ENCODE measurements around the gene PEX3. TPM values are rescaled to one million over a fixed set of nuclear protein-coding genes. Genes with fewer than 3 reads are reported as not detected.

The PEX3 gene
- total and polyA plus RNA-seq, 2 of the 4 experiments (the other 2 are of a cell fraction) = 13.3 to 13.7 TPM

- Histone ChIP-seq H3K36me3 (ENCODE audit: control insufficient read depth, insufficient read depth, low read length) (peaks cover 3% of the 10 kb centered on the region), H2BK20ac (ENCODE audit: low read depth, low read length) (no peak overlapping the region), H2AK9ac (replicated peaks; ENCODE audit: low read depth, low read length, poor library complexity) (no peak overlapping the region), H4K8ac (ENCODE audit: low read depth in 2 of 2, low read length in 2 of 2) (no peak overlapping the region), H4K5ac (ENCODE audit: low read depth, low read length) (no peak overlapping the region), H3K79me1 (ENCODE audit: low read depth in 1 of 2, low read length in 2 of 2) (no peaks in the 10 kb centered on the region), H3K4me2 (ENCODE audit: low read depth, low read length) (no peak overlapping the region), H3K4me3 (ENCODE audit: insufficient read depth, low read depth, low read length) (no peak overlapping the region), H3K4ac (ENCODE audit: low read depth, low read length) (no peak overlapping the region), H2BK5ac (ENCODE audit: low read depth, low read length, poor library complexity, severe bottlenecking) (no peak overlapping the region), H3K9me1 (ENCODE audit: insufficient read depth, low read length) (no peaks in the 10 kb centered on the region; the same call in 1 of the 2 replicates), H2BK15ac (ENCODE audit: low read depth, low read length) (no peak overlapping the region), H3K14ac (replicated peaks; ENCODE audit: low read depth, low read length) (no peak overlapping the region), H3K9me3 (ENCODE audit: control insufficient read depth, insufficient read depth, low read length) (no peaks in the 10 kb centered on the region), H3K9ac (ENCODE audit: low read depth, low read length) (no peak overlapping the region), H3K4me1 (ENCODE audit: control insufficient read depth, insufficient read depth, low read length) (no peaks in the 10 kb centered on the region), H3K23ac (ENCODE audit: low read depth, low read length) (no peak overlapping the region), H2AK5ac (ENCODE audit: low read depth, low read length) (no peak overlapping the region), H4K91ac (ENCODE audit: insufficient read depth, low read depth, low read length) (no peak overlapping the region), H3K18ac (ENCODE audit: low read depth, low read length) (no peak overlapping the region), H2AFZ (replicated peaks; ENCODE audit: low read length, poor library complexity) (no peak overlapping the region), H2BK120ac (ENCODE audit: low read depth, low read length) (no peak overlapping the region), H4K20me1 (ENCODE audit: insufficient read depth, low read length) (no peaks in the 10 kb centered on the region), H3K27ac (ENCODE audit: insufficient read depth, low read length) (no peak overlapping the region), H3K27me3 (ENCODE audit: control insufficient read depth, insufficient read depth, low read length) (no peaks in the 10 kb centered on the region), H3K56ac (ENCODE audit: extremely low read depth, insufficient read depth, low read length) (no peak overlapping the region)
- in situ Hi-C loops (cut with MboI; ENCODE audit: low sequenced_read_pairs) = no loop called here
- TF ChIP-seq MAZ (IDR thresholded peaks at IDR 0.05; ENCODE audit: borderline replicate concordance, low read depth, low read length) (no peak), CHD1 (IDR thresholded peaks at IDR 0.05; ENCODE audit: low read depth, low read length) (no peak), SMC3 (IDR thresholded peaks at IDR 0.05; ENCODE audit: low read depth, low read length) (no peak), POLR2A (IDR thresholded peaks at IDR 0.05; ENCODE audit: low read depth, low read length) (no peak), NFE2L2 (IDR thresholded peaks at IDR 0.05; ENCODE audit: low read depth, low read length) (no peak), CTCF (conservative IDR thresholded peaks at IDR 0.05; ENCODE audit: low read depth, low read length) (no peak), BHLHE40 (IDR thresholded peaks at IDR 0.05; ENCODE audit: low read depth, low read length) (no peak), RFX5 (IDR thresholded peaks at IDR 0.05; ENCODE audit: low read depth, low read length) (no peak), MAFK (IDR thresholded peaks at IDR 0.05; ENCODE audit: low read depth, low read length) (no peak), MXI1 (IDR thresholded peaks at IDR 0.05; ENCODE audit: borderline replicate concordance, low read depth, low read length) (no peak), FOS (IDR thresholded peaks at IDR 0.05; ENCODE audit: low read depth, low read length) (no peak), RCOR1 (IDR thresholded peaks at IDR 0.05; ENCODE audit: insufficient replicate concordance, low read length) (no peak), ELK1 (IDR thresholded peaks at IDR 0.05; ENCODE audit: borderline replicate concordance, low read depth, low read length) (no peak), RAD21 (IDR thresholded peaks at IDR 0.05; ENCODE audit: low read length) (no peak)
- CTCF ChIA-PET = no interaction called here
- peak; percentile 34 for DNase-seq
- BruUV-seq (replicated peaks) = no TSS peak
- no peak for ATAC-seq (ENCODE audit: low read depth)
- dilution Hi-C loops (cut with HindIII; ENCODE audit: low sequenced_read_pairs, unreplicated experiment) = no loop called here
- intact Hi-C loops (cut with micrococcal nuclease) = no loop called here
- no CpG with 5 or more reads among the region's 2 CpGs for WGBS, 2 experiments (ENCODE audit: extremely low coverage in 2 of 2, insufficient read length in 1 of 2)
- POLR2A ChIA-PET (ENCODE audit: unreplicated experiment) = no interaction called here
Observed at GRCh38 chr6:143485967-143486366, 35.4 kb downstream of the PEX3 start.
